Stimulated activated CD4-positive, alpha-beta T cell treated with anti-CD3 and anti-CD28 coated beads, Interleukin-4, amount 100 ng/mL, for 48 hours (primary cell): ENCODE data around the gene ADSL.

Experiments used
- DNase-seq, 2 donors: peaks; one replicate each; pipeline ENCODE4 v3.0.0-alpha.2; 2020; ENCODE audit warnings: low read depth in 2 of 2

Gene ADSL

GRCh38 chr22:40404251-40405177, 58.2 kb downstream of the ADSL start:
- DNase-seq, result no peak

- no peak for DNase-seq
Measured at GRCh38 chr22:40405178-40406062, 59.1 kb downstream of the ADSL start.

- no peak for DNase-seq
Measured at GRCh38 chr22:40406063-40406890, 60.0 kb downstream of the ADSL start.

GRCh38 chr22:40407021-40407761, 60.9 kb downstream of the ADSL start:
- no peak for DNase-seq

DNA sequence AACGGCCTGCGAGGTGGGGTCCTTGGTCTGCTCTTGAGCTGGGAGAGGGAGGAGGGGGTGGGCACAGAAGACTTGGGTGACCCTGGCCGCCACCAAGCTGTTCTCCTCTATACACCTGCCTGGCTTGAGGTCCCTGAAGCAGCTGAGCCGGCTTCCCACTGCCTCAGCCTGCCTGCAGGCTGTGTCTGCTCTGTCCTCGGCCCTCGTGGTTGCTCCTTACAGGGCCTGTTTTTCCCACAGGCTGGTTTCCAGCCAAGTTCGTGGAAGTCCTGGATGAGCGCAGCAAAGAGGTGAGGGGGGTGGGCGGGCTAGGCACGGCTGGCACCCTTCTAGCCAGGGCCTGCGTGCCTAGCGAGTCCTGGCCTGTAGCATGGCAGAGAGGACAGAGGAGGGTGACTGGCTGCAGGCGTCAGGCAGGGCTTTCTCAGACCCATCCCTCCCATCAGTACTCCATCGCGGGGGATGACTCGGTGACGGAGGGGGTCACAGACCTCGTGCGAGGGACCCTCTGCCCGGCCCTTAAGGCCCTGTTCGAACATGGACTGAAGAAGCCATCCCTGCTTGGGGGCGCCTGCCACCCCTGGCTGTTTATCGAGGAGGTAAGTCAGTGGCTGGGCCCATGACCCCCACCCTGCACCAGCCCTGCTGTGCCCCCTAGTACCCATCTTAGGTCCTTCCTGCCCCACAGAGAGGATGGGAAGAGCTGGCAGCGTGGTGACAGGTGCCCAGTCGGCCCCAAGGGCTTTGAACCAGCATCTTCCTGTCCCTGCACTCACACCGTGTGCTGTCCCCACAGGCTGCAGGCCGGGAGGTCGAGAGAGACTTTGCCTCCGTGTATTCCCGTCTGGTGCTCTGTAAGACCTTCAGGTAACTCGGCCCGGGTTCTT, 61.8 kb downstream of the ADSL start:
- DNase-seq, result no peak

DNA sequence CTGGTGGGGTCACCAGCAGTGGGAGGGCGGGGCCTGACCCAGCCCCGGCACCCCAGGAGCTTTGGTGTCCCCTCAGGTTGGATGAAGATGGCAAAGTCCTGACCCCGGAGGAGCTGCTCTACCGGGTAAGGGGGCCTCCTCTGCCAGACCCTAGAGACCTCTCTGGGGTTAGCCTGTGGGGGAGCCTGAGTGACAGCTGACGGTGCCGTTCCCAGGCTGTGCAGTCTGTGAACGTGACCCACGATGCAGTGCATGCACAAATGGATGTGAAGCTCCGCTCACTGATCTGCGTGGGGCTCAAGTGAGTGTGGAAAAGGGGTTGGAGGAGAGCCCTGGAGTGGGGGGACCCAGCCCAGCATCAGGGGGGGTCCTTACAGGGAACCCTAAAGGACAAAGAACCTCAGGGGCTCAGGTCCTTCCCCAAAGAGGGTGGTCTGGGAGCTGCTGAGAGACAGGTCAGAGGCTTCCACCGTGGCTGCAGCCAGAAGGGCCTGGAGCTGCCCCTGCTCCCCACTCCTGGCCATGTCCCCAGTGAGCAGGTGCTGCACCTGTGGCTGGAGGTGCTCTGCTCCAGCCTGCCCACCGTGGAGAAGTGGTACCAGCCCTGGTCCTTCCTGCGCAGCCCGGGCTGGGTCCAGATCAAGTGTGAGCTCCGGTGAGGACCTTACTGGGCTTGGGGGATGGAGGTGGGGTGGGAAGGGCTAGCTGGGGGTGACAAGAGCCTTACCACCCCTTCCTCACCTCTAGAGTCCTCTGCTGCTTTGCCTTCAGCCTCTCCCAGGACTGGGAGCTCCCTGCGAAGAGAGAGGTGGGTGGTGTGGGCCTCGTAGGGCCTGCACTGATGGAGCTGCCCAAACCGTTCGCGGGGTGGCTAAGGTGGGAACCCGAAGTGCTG, 62.7 kb downstream of the ADSL start:
- DNase-seq, result no peak

- no peak for DNase-seq
Measured at GRCh38 chr22:40409613-40410113, 63.4 kb downstream of the ADSL start.

DNA sequence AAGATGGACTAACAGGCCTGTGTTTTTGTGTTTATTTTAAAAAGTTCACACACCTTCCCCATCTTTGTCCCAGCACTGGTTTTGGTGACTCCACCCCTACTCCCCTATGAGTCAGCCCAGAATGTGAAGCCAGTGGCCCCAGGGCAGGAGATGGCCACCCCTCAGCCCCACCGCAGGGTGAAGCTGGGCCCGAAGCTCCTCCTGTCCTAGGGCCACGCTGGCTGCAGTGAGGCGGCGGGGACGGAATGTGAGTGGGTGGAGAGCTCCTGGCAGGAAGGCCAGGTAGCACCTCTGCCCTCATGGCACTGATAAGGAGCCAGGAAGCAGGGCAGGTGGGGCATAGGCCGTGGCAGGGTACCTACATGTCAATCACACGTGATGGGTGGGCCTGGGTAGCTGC, 64.0 kb downstream of the ADSL start:
- DNase-seq, result no peak

DNA sequence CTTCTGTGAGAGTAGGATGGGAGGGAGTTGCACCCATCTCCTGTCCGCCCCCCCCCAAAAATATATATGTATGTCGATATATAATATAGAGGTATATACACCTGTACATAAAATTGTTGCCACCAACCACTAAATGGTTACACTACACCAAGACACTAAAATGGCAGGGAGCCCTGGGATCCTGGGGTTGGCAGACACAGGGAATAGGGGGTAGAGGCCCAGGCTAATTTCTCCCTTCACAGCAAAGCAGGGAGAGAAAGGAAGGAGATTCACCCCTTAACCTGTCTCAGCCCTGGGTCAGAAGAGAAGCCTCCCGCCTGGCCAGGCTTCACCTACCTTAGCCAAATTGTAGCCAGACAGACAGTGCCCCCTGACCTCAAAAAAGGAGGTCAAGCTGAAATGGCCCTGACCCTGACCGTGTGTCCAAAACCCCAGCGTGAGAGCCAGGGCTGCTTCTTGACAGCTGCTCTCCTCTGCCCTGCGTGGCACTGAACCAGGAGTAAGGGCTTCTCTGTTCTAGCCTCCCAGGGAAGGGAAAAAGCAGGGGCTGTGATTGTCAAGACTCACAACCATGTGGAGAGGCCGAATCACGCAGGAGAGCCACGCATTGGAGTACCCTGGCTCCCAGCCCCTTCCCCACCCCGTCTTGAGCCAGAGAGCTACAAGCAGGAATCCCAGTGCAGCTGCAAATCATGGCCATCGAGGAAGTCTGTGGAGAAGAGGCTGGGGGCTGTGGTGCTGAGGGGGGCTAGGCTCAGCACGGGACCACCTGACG, 64.6 kb downstream of the ADSL start:
- DNase-seq, result no peak

DNA sequence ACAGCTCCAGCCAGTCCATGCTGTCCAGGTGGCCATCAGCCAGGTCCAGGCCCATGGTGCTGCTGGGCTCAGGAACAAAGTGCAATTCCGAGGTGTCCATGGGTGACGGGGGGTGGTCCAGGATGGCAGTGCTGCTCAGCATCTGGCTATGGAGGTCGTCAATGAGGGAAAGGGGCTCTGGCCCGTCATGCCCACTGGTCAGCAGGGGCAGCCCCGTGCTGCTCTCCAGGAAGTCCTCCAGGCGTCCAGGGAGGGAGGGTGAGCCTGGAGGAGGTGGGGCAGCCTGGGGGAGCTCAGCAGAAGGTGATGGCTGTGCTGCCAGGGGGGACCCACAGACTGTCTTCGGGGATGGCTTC, 65.2 kb downstream of the ADSL start:
- DNase-seq, result no peak

DNA sequence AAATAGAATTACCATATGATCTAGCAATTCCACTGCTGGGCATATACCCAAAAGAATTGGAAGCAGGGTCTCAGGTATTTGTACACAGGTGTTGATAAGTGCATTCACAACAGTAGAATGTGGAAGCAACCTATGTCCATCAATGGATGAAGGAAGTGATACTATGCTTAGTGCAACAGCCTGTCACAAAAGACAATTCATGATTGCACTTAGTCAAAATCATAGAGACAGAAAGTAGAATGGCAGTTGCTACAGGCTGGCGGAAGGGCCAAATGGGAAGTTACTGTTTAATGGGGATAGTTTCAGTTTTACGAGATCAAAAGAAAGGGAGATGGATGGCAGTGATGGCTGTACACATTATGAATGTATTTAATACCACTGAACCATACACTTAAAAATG, 66.1 kb downstream of the ADSL start:
- DNase-seq, result no peak

DNA sequence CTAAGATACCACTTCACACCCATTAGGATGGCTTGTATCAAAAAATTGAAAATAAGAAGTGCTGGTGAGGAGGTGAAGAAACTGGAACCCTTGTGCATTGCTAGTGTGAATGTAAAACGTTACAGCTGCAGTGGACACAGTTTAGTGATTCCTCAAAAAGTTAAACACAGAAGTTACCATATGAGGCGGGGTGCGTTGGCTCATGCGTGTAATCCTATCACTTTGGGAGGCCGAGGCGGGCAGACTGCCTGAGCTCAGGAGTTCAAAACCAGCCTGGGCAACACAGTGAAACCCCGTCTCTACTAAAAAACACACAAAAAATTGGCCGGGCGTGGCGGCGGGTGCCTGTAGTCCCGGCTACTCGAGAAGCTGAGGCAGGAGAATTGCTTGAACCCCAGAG, 67.6 kb downstream of the ADSL start:
- no peak for DNase-seq

DNA sequence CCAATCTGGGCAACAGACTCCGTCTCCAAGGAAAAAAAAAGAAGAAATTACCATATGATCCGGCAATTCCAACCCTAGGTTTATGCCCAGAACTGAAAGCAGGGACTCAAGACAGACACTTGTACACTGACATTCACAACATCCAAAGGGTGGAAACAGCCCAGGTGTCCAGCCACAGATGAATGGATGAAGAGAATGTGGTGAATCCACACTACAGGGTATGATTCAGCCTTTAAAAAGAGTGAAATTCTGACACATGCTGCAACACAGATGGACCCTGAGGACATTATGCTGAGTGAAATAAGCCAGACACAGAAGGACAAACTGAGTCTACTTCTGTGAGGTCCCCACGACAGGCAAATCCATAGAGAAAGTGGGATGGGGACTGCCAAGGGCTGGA, 68.0 kb downstream of the ADSL start:
- no peak for DNase-seq

DNA sequence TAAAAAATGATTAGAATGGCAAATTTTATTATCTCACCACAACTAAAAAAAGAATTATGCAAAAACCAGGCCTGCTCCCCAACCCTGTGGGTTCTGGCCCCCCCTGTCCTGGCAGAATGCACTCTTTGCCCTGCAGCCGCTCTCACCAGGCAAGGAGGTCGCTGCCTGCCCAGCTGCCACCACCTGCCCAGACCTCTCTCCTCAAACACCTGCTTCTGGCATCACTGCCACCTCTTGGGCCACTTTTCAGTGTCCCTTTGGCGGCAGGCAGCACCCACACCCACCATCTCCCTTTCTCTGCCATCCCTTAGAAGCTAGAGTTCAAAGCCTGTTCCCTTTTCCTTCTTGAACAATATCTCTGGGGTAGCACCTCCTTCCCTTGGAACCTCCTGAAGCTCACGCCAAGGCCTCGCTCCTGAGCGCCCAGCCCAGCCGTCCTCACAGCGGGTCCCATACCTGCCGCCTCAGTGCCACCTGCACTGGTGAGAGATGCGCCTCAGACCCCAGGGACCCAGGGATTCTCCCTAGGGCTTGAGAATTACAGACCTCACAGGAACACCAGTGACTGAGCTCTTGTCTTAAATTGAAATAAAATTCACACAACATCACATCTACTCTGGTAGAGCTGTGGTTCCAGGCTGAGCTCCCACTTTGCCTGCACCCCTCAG, 68.7 kb downstream of the ADSL start:
- DNase-seq, result no peak

GRCh38 chr22:40415531-40416266, 69.4 kb downstream of the ADSL start:
- no peak for DNase-seq

DNA sequence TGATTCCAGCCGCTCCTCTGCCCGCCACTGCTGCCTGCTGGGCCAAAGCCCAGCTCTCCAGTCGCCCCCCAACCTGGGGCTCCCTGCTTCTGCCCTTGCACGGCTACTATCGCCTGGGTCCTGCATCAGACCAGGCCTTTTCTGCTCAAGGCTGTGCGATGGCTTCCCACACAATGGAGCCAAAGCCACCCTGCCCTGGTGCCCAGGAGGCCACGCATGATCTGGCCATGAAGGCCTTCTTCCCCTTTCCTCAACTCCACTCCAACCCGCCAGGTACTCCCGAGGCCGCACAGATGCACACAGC, 69.9 kb downstream of the ADSL start:
- no peak for DNase-seq

DNA sequence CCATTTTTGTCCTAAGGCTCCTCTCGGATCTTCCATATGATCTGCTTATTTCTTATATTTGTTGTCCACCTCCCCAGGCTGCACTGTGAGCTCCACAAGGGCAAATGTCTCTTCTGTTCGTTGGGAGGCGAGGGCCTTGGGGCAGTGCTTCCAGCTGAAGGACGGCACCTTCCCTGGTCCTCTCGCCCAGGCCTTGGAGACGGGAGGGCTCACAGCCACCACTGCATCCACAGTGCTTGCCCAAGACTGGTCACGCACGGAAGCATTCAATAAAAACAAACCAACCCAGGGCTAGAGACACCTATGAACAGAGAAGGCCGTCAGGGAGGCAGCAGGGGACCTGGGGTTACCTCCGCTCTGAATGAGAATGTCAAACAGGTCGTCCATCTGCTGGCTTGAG, 70.3 kb downstream of the ADSL start:
- no peak for DNase-seq
